ENCODE results near the gene PRR12. TPM values are rescaled to one million over a fixed set of nuclear protein-coding genes. Genes with fewer than 3 reads are reported as not detected.
"Not testable (repeated sequence)": the region's sequence is repeated elsewhere in the genome, so short reads cannot be mapped to it uniquely, and the experiment has no call there.

The PRR12 gene
- total RNA-seq, 1 donor from 2014 or later: 0.79 TPM

GRCh38 chr19:49616945-49617344 lies 26.0 kb downstream of the PRR12 start:
- no peak for TF ChIP-seq CTCF (IDR thresholded peaks at IDR 0.05; ENCODE audit: insufficient read depth, low read length, severe bottlenecking)
- DNase-seq (ENCODE audit: low read depth) (no peak), FAIRE-seq (no peak)
- Histone ChIP-seq H3K36me3 (ENCODE audit: control insufficient read depth, insufficient read depth, low read length) (peaks cover 22% of the 10 kb centered on the region), H3K27me3 (ENCODE audit: control insufficient read depth, insufficient read depth, low read length) (no peaks in the 10 kb centered on the region), H3K4me3 (ENCODE audit: low read depth, low read length) (no peak overlapping the region)

- not testable (repeated sequence) for H3K27me3 ChIP-seq (ENCODE audit: control insufficient read depth, insufficient read depth, low read length); H3K4me3 ChIP-seq (ENCODE audit: low read depth, low read length); FAIRE-seq; DNase-seq (ENCODE audit: low read depth)
- peaks cover 20% of the 10 kb centered on the region for H3K36me3 ChIP-seq (ENCODE audit: control insufficient read depth, insufficient read depth, low read length)
Observed at GRCh38 chr19:49617860-49618259, 26.9 kb downstream of the PRR12 start.

GRCh38 chr19:49624967-49625910 lies 34.3 kb downstream of the PRR12 start:
- Histone ChIP-seq H3K27me3 (ENCODE audit: control insufficient read depth, insufficient read depth, low read length) (no peaks in the 10 kb centered on the region), H3K4me3 (ENCODE audit: low read depth, low read length) (no peak overlapping the region), H3K36me3 (ENCODE audit: control insufficient read depth, insufficient read depth, low read length) (peaks cover 7% of the 10 kb centered on the region)
- TF ChIP-seq CTCF (IDR thresholded peaks at IDR 0.05; ENCODE audit: insufficient read depth, low read length, severe bottlenecking): no peak
- FAIRE-seq (no peak), DNase-seq (ENCODE audit: low read depth) (no peak)

GRCh38 chr19:49626226-49626625 lies 35.2 kb downstream of the PRR12 start:
- H3K36me3 ChIP-seq (ENCODE audit: control insufficient read depth, insufficient read depth, low read length): peaks cover 7% of the 10 kb centered on the region
- no peak overlapping the region for H3K4me3 ChIP-seq (ENCODE audit: low read depth, low read length)
- no peak for FAIRE-seq
- no peak for DNase-seq (ENCODE audit: low read depth)
- no peaks in the 10 kb centered on the region for H3K27me3 ChIP-seq (ENCODE audit: control insufficient read depth, insufficient read depth, low read length)
- TF ChIP-seq CTCF (IDR thresholded peaks at IDR 0.05; ENCODE audit: insufficient read depth, low read length, severe bottlenecking): no peak

GRCh38 chr19:49629659-49630058 lies 38.7 kb downstream of the PRR12 start:
- H3K27me3 ChIP-seq (ENCODE audit: control insufficient read depth, insufficient read depth, low read length): no peaks in the 10 kb centered on the region
- H3K4me3 ChIP-seq (ENCODE audit: low read depth, low read length): no peak overlapping the region
- DNase-seq (ENCODE audit: low read depth) (no peak), FAIRE-seq (no peak)
- TF ChIP-seq CTCF (IDR thresholded peaks at IDR 0.05; ENCODE audit: insufficient read depth, low read length, severe bottlenecking): no peak
- peaks cover 4% of the 10 kb centered on the region for H3K36me3 ChIP-seq (ENCODE audit: control insufficient read depth, insufficient read depth, low read length)

GRCh38 chr19:49631014-49631588 lies 40.1 kb downstream of the PRR12 start:
- no peak for TF ChIP-seq CTCF (IDR thresholded peaks at IDR 0.05; ENCODE audit: insufficient read depth, low read length, severe bottlenecking)
- FAIRE-seq: no peak
- H3K27me3 ChIP-seq (ENCODE audit: control insufficient read depth, insufficient read depth, low read length): no peaks in the 10 kb centered on the region
- H3K4me3 ChIP-seq (ENCODE audit: low read depth, low read length): no peak overlapping the region
- DNase-seq (ENCODE audit: low read depth): no peak
- H3K36me3 ChIP-seq (ENCODE audit: control insufficient read depth, insufficient read depth, low read length): peaks cover 6% of the 10 kb centered on the region
